Measurements from ENCODE around the gene TAF11L13. TPM values are rescaled to one million over a fixed set of nuclear protein-coding genes. Genes with fewer than 3 reads are reported as not detected.

TAF11L13 gene
- total RNA-seq, 2 donors from 2014 or later, result not detected

DNA sequence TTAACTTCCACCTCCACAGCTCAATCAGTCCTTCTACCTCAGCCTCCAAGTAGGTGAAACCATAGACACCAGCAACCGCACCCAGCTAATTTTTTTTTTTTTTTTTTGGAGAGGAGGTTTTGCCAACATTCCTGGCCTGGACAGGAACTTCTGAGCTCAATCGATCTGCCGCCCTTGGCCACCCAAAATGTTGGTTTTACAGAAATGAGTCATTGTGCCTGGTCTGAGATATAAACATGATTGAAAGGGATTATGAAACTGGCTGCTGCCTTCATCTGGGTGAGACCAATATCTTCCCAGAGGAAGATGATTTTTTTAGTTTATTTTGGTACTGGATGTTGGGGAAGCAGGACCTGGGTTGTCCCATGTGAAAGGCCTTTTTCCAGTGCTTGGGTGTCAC lies 12.5 kb upstream of the TAF11L13 start:
- no peak overlapping the region for H3K4me3 ChIP-seq (ENCODE audit: low read length)
- no peaks in the 10 kb centered on the region for H3K27me3 ChIP-seq (ENCODE audit: control insufficient read depth, insufficient read depth, low read length, poor library complexity, severe bottlenecking)
- H3K4me1 Mint-ChIP-seq, result no peaks in the 10 kb centered on the region
- H3K27me3 Mint-ChIP-seq (ENCODE audit: insufficient read depth), result no peaks in the 10 kb centered on the region
- H3K36me3 Mint-ChIP-seq (ENCODE audit: low read depth), result no peaks in the 10 kb centered on the region
- no peak overlapping the region for H3K27ac ChIP-seq (ENCODE audit: low read depth, low read length)
- H3K4me3 Mint-ChIP-seq, result no peak overlapping the region
- no peaks in the 10 kb centered on the region for H3K9me3 Mint-ChIP-seq
- WGBS, 2 experiments (ENCODE audit: insufficient coverage in 1 of 2, insufficient read length in 1 of 2), result 97% methylated on average over 3 of the region's 3 CpGs; no CpG with 5 or more reads in 1 of the 2 experiments
- TF ChIP-seq, protein P1, sequence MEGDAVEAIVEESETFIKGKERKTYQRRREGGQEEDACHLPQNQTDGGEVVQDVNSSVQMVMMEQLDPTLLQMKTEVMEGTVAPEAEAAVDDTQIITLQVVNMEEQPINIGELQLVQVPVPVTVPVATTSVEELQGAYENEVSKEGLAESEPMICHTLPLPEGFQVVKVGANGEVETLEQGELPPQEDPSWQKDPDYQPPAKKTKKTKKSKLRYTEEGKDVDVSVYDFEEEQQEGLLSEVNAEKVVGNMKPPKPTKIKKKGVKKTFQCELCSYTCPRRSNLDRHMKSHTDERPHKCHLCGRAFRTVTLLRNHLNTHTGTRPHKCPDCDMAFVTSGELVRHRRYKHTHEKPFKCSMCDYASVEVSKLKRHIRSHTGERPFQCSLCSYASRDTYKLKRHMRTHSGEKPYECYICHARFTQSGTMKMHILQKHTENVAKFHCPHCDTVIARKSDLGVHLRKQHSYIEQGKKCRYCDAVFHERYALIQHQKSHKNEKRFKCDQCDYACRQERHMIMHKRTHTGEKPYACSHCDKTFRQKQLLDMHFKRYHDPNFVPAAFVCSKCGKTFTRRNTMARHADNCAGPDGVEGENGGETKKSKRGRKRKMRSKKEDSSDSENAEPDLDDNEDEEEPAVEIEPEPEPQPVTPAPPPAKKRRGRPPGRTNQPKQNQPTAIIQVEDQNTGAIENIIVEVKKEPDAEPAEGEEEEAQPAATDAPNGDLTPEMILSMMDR (conservative IDR thresholded peaks at IDR 0.05), result no peak
- H3K4me1 ChIP-seq (ENCODE audit: control insufficient read depth, insufficient read depth, low read length), result no peaks in the 10 kb centered on the region
- H3K36me3 ChIP-seq (ENCODE audit: control insufficient read depth, insufficient read depth, low read length), result no peaks in the 10 kb centered on the region
- H3K9ac ChIP-seq (ENCODE audit: extremely low read depth, low read length, poor library complexity, severe bottlenecking), result no peak overlapping the region
- no peak overlapping the region for H3K27ac Mint-ChIP-seq
- no peaks in the 10 kb centered on the region for H3K9me3 ChIP-seq (ENCODE audit: control insufficient read depth, low read length)
- no peak for DNase-seq

DNA sequence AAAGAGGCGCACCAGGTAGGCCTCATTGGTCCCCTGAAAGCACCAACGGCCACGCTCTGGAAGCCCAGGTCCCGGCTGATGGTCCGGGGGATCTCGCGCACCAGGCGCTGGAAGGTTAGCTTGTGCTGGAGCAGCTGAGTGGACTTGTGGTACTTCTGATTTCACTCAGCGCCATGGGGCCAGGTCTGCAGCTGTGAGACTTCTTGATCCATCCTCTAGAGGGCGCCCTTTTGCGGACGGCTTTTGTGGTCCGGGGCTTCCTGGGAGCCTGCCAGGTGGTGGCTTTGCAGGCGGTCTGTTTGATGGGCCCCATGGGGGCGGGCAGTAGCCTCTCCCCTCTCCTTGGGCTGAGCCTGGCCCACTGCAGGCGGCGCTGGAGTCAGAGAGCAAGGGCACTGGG lies 11.3 kb upstream of the TAF11L13 start:
- 87 to 88% methylated on average over 13 to 17 of the region's 17 CpGs for WGBS, 2 experiments (ENCODE audit: insufficient coverage in 1 of 2, insufficient read length in 1 of 2)
- H3K27me3 Mint-ChIP-seq (ENCODE audit: insufficient read depth), result no peaks in the 10 kb centered on the region
- H3K9me3 ChIP-seq (ENCODE audit: control insufficient read depth, low read length), result no peaks in the 10 kb centered on the region
- H3K4me3 ChIP-seq (ENCODE audit: low read length), result no peak overlapping the region
- no peaks in the 10 kb centered on the region for H3K9me3 Mint-ChIP-seq
- TF ChIP-seq, protein P1 (conservative IDR thresholded peaks at IDR 0.05), result peak; percentile 76
- H3K4me3 Mint-ChIP-seq, result no peak overlapping the region
- no peak overlapping the region for H3K27ac Mint-ChIP-seq
- no peaks in the 10 kb centered on the region for H3K36me3 Mint-ChIP-seq (ENCODE audit: low read depth)
- H3K27ac ChIP-seq (ENCODE audit: low read depth, low read length), result no peak overlapping the region
- H3K36me3 ChIP-seq (ENCODE audit: control insufficient read depth, insufficient read depth, low read length), result no peaks in the 10 kb centered on the region
- no peaks in the 10 kb centered on the region for H3K27me3 ChIP-seq (ENCODE audit: control insufficient read depth, insufficient read depth, low read length, poor library complexity, severe bottlenecking)
- DNase-seq, result peak; percentile 88
- H3K4me1 Mint-ChIP-seq, result no peaks in the 10 kb centered on the region
- H3K4me1 ChIP-seq (ENCODE audit: control insufficient read depth, insufficient read depth, low read length), result no peaks in the 10 kb centered on the region
- no peak overlapping the region for H3K9ac ChIP-seq (ENCODE audit: extremely low read depth, low read length, poor library complexity, severe bottlenecking)

DNA sequence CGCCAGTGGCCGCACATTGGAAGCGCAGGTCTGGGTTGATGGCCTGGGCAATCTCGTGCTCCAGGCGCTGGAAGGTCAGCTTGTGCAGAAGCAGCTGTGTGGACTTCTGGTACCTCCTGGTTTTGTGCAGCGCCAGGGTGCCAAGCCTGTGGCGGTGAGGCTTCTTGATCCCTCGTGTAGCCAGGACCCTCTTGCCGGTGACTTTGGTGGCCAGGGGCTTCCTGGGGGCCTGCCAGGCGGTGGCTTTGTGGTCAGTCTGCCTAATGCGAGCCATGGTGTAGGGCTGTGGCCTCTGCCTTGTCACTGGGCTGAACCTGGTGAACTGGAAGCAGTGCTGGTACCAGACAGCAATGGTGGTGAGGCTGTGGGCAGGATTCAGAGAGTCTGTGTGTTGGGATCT lies 6.2 kb upstream of the TAF11L13 start:
- Mint-ChIP-seq H3K9me3 (no peaks in the 10 kb centered on the region), H3K27ac (no peak overlapping the region), H3K4me1 (no peaks in the 10 kb centered on the region), H3K4me3 (no peak overlapping the region), H3K27me3 (ENCODE audit: insufficient read depth) (no peaks in the 10 kb centered on the region), H3K36me3 (ENCODE audit: low read depth) (no peaks in the 10 kb centered on the region)
- Histone ChIP-seq H3K9me3 (ENCODE audit: control insufficient read depth, low read length) (no peaks in the 10 kb centered on the region), H3K27me3 (ENCODE audit: control insufficient read depth, insufficient read depth, low read length, poor library complexity, severe bottlenecking) (no peaks in the 10 kb centered on the region), H3K4me3 (ENCODE audit: low read length) (no peak overlapping the region), H3K36me3 (ENCODE audit: control insufficient read depth, insufficient read depth, low read length) (no peaks in the 10 kb centered on the region), H3K4me1 (ENCODE audit: control insufficient read depth, insufficient read depth, low read length) (no peaks in the 10 kb centered on the region), H3K9ac (ENCODE audit: extremely low read depth, low read length, poor library complexity, severe bottlenecking) (no peak overlapping the region), H3K27ac (ENCODE audit: low read depth, low read length) (no peak overlapping the region)
- TF ChIP-seq, protein P1 (conservative IDR thresholded peaks at IDR 0.05), result no peak
- DNase-seq, result no peak
- WGBS, 2 experiments (ENCODE audit: insufficient coverage in 1 of 2, insufficient read length in 1 of 2), result 95% methylated on average over 11 of the region's 11 CpGs; no CpG with 5 or more reads in 1 of the 2 experiments
